CD4-positive, alpha-beta T cell treated with Interleukin-17A for 1 hour (primary cell): ENCODE measurements around the gene SUGP1.
"Not testable (repeated sequence)": the region's sequence is repeated elsewhere in the genome, so short reads cannot be mapped to it uniquely, and the experiment has no call there.

Experiments
- DNase-seq: peaks from one replicate; pipeline ENCODE4 v3.0.0-alpha.2; 2020

SUGP1 gene

GRCh38 chr19:19262190-19263057 is 57.9 kb downstream of the SUGP1 start:
- DNase-seq = no peak

- no peak for DNase-seq
Observed at GRCh38 chr19:19261350-19262189, 58.7 kb downstream of the SUGP1 start.

- no peak for DNase-seq
Observed at GRCh38 chr19:19260417-19261214, 59.7 kb downstream of the SUGP1 start.

- no peak for DNase-seq
Observed at GRCh38 chr19:19259741-19260140, 60.6 kb downstream of the SUGP1 start.

- no peak for DNase-seq
Observed at GRCh38 chr19:19258589-19259338, 61.5 kb downstream of the SUGP1 start.

GRCh38 chr19:19257836-19258588 is 62.3 kb downstream of the SUGP1 start:
- no peak for DNase-seq

- DNase-seq = no peak
Observed at GRCh38 chr19:19257137-19257536, 63.2 kb downstream of the SUGP1 start.

- no peak for DNase-seq
Observed at GRCh38 chr19:19256072-19256969, 64.0 kb downstream of the SUGP1 start.

- DNase-seq = not testable (repeated sequence)
Observed at GRCh38 chr19:19253409-19253808, 66.9 kb downstream of the SUGP1 start.

GRCh38 chr19:19250196-19250801 is 70.0 kb downstream of the SUGP1 start:
- no peak for DNase-seq

GRCh38 chr19:19240476-19240875 is 79.8 kb downstream of the SUGP1 start:
- DNase-seq = no peak

GRCh38 chr19:19239675-19240074 is 80.6 kb downstream of the SUGP1 start:
- no peak for DNase-seq

- DNase-seq = no peak
Observed at GRCh38 chr19:19238126-19238894, 82.0 kb downstream of the SUGP1 start.

- no peak for DNase-seq
Observed at GRCh38 chr19:19236173-19236572, 84.1 kb downstream of the SUGP1 start.

GRCh38 chr19:19234220-19234816 is 86.0 kb downstream of the SUGP1 start:
- no peak for DNase-seq

GRCh38 chr19:19232261-19232721 is 88.0 kb downstream of the SUGP1 start:
- DNase-seq = no peak

GRCh38 chr19:19230999-19231398 is 89.3 kb downstream of the SUGP1 start:
- DNase-seq = no peak

GRCh38 chr19:19229701-19230100 is 90.6 kb downstream of the SUGP1 start:
- DNase-seq = no peak

GRCh38 chr19:19227217-19227616 is 93.1 kb downstream of the SUGP1 start:
- DNase-seq = no peak
